ENCODE data around the gene CMKLR1.

CMKLR1 gene

GRCh38 chr12:108338915-108339657 lies at the start of gene CMKLR1:
Gene CMKLR1, minus strand, starts transcription at chr12:108339311. Its CDS starts 45,720 bp downstream, at chr12:108293591.
- no peak for DNase-seq

- DNase-seq, result no peak
Observed at GRCh38 chr12:108387771-108388170, 48.7 kb upstream of the CMKLR1 start.

GRCh38 chr12:108386709-108387360 lies 47.7 kb upstream of the CMKLR1 start:
- DNase-seq, result no peak

GRCh38 chr12:108382437-108382801 lies 43.3 kb upstream of the CMKLR1 start:
- no peak for DNase-seq

GRCh38 chr12:108381787-108382436 lies 42.8 kb upstream of the CMKLR1 start:
- no peak for DNase-seq

- DNase-seq, result no peak
Observed at GRCh38 chr12:108380382-108380781, 41.3 kb upstream of the CMKLR1 start.

- DNase-seq, result no peak
Observed at GRCh38 chr12:108379823-108380222, 40.7 kb upstream of the CMKLR1 start.

GRCh38 chr12:108378926-108379325 lies 39.8 kb upstream of the CMKLR1 start:
- no peak for DNase-seq

GRCh38 chr12:108377260-108377659 lies 38.1 kb upstream of the CMKLR1 start:
- DNase-seq, result no peak

- DNase-seq, result no peak
Observed at GRCh38 chr12:108375986-108376663, 37.0 kb upstream of the CMKLR1 start.

GRCh38 chr12:108374596-108375320 lies 35.6 kb upstream of the CMKLR1 start:
- DNase-seq, result no peak

- DNase-seq, result no peak
Observed at GRCh38 chr12:108373111-108373510, 34.0 kb upstream of the CMKLR1 start.

- DNase-seq, result no peak
Observed at GRCh38 chr12:108371801-108372344, 32.8 kb upstream of the CMKLR1 start.

GRCh38 chr12:108370415-108370814 lies 31.3 kb upstream of the CMKLR1 start:
- no peak for DNase-seq

GRCh38 chr12:108369736-108370396 lies 30.8 kb upstream of the CMKLR1 start:
- no peak for DNase-seq

- no peak for DNase-seq
Observed at GRCh38 chr12:108368089-108368488, 29.0 kb upstream of the CMKLR1 start.

- no peak for DNase-seq
Observed at GRCh38 chr12:108367436-108367835, 28.3 kb upstream of the CMKLR1 start.

GRCh38 chr12:108365324-108365723 lies 26.2 kb upstream of the CMKLR1 start:
- DNase-seq, result no peak

GRCh38 chr12:108364879-108365278 lies 25.8 kb upstream of the CMKLR1 start:
- DNase-seq, result no peak

GRCh38 chr12:108363565-108363964 lies 24.5 kb upstream of the CMKLR1 start:
- DNase-seq, result no peak

- no peak for DNase-seq
Observed at GRCh38 chr12:108363165-108363564, 24.1 kb upstream of the CMKLR1 start.

- no peak for DNase-seq
Observed at GRCh38 chr12:108361606-108362005, 22.5 kb upstream of the CMKLR1 start.

All from activated CD4-positive, CD25-positive, alpha-beta regulatory T cell treated with anti-CD3 and anti-CD28 coated beads, Interleukin-2, amount 50 U/mL, for 72 hours (primary cell).